GM12875 (cell line): Measurements from ENCODE around the gene TSPAN2.

Source experiments
- H3K4me3 ChIP-seq: one replicate; pipeline ENCODE4 v1.5.1; 2011; ENCODE audit warnings: low read depth, low read length, control low read depth
- TF ChIP-seq, protein P1 (sequence below): IDR thresholded peaks from 2 replicates; pipeline ENCODE4 v1.5.1; 2011; ENCODE audit warnings: low read depth, mild to moderate bottlenecking, control low read depth, inconsistent platforms, low read length, moderate library complexity, borderline replicate concordance; ENCODE audit not compliant: insufficient read depth

The TSPAN2 gene

DNA sequence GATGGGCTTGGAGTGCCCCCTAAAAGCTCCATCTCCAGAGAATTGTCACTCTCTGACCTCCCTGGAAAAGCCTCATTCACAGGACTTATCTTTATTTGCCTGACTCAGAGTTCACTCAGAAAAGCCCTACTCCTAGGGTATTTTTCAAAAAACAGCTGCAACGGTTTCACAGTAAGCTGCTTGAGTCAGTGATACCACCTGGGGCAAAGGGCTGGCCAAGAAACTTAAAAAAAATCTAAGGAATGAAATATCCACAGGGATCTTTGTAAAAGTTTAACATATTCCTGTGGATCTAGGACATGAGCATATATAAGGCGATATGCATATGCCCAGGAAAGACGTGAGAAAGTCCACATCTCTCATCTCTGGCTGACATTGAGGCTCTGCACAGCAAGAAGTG, 33.8 kb upstream of the TSPAN2 start:
- H3K4me3 ChIP-seq: no peak overlapping the region
- TF ChIP-seq, protein P1, sequence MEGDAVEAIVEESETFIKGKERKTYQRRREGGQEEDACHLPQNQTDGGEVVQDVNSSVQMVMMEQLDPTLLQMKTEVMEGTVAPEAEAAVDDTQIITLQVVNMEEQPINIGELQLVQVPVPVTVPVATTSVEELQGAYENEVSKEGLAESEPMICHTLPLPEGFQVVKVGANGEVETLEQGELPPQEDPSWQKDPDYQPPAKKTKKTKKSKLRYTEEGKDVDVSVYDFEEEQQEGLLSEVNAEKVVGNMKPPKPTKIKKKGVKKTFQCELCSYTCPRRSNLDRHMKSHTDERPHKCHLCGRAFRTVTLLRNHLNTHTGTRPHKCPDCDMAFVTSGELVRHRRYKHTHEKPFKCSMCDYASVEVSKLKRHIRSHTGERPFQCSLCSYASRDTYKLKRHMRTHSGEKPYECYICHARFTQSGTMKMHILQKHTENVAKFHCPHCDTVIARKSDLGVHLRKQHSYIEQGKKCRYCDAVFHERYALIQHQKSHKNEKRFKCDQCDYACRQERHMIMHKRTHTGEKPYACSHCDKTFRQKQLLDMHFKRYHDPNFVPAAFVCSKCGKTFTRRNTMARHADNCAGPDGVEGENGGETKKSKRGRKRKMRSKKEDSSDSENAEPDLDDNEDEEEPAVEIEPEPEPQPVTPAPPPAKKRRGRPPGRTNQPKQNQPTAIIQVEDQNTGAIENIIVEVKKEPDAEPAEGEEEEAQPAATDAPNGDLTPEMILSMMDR: no peak

DNA sequence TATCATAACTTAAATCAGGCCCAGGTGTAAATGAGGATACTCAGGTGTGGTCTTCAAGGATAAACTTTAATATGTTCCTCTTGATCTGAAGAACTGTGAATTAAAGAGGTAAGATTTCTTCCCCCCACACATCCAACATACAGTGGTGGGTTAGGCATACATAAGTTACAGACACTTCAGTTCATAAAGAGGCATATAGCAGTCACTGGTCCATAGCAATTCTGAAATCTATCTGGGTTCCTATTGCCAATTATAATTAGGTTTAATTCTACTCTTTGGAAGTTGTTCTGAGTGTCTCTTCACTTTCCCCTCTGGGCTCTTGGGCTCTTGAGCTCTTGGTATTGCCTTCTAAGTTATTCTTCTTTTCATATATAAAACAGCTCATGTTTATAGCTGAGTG, 32.5 kb upstream of the TSPAN2 start:
- H3K4me3 ChIP-seq: no peak overlapping the region
- TF ChIP-seq, protein P1: no peak

DNA sequence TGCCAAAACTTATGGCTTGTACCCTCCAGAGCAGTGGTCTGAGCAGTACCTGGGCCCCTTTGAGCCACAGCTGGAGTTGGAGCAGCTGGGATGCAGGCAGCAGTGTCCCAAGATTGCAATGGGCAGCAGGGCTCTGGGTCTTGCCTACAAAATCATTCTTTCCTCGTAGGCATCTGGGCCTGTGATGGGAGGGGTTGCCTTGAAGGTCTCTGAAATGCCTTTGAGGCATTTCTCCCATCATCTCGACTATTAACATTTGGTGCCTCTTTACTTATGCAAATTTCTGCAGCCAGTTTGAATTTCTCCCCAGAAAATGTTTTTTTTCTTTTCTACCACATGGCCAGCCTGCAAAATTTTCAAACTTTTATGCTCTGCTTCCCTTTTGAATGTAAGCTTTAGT, 31.0 kb upstream of the TSPAN2 start:
- TF ChIP-seq, protein P1: no peak
- no peak overlapping the region for H3K4me3 ChIP-seq

DNA sequence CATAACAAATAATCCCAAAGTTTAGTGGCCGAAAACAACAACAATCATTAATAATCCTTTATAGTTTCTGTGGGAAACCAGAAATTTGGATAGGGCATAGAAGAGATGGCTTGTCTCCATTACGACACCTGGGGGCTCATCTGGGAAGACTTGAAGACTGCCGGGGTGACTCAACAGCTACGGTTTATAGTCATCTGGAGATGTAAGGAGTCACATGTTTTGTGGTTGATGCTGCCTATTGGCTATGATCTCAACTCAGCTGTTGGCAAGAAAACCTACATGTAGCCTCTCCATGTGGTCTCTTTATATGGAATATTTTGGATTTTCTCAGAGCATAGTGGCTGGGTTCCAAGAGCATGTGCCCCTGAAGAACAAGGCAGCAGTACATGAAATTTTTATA, 29.3 kb upstream of the TSPAN2 start:
- no peak overlapping the region for H3K4me3 ChIP-seq
- TF ChIP-seq, protein P1: no peak

DNA sequence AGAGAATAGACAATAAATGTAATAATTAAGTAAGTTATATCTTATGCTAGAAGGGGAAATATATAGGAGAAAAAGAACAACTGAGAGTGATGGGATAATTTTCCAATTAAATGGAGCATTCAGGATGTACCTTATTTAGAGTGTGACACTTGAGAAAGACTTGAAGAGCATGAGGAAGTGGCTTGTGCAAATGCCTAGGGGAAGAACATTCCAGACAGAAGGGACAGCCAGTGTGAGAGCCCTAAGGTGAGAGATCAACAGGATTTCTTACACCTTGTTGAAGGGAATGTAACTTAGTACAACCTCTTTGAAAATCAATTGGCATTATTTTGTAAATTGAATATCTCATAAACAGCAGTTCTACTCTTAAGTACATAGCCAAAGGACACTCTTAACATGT, 28.8 kb upstream of the TSPAN2 start:
- TF ChIP-seq, protein P1: no peak
- H3K4me3 ChIP-seq: no peak overlapping the region

DNA sequence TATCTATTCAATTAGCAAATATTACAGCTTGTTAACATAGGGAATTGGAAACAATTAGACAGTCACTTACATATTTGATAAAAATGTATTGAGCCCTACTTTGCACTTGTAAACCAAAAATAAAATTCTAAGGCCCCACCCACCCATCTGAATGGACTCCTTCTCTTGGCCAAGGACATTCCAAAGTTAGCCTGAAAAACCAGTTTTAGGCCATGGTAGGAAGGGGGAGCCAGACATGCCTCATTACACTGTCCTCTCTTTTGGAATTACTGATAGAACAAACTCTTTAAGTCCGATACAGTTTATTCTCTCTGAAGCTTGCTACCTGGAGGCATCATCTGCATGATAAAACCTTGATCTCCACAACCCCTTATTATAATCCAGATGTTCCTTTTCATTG, 28.0 kb upstream of the TSPAN2 start:
- TF ChIP-seq, protein P1: no peak
- no peak overlapping the region for H3K4me3 ChIP-seq

DNA sequence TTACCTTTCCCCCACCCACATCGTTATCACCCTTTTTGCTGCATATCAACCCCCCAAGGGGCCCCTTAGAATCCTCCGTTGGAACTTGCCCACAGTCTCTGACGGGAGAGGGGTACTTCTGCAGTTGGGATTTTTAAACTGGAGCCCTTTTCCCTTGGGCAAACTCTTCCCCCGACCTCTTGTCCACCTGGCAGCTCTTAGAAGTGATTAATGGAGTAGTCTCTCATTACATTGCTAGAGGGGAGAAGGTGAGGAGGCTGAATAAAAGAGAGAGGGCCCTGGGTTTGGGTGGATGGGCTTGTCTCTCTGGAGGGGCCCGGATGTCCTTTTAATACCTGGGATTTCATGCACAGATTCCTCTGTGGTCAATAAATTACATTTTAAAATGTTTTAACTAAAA, 27.2 kb upstream of the TSPAN2 start:
- no peak overlapping the region for H3K4me3 ChIP-seq
- TF ChIP-seq, protein P1: no peak
